Articular chondrocyte of knee joint (primary cell): ENCODE measurements around the gene TIMP3. TPM values are rescaled to one million over a fixed set of nuclear protein-coding genes. Genes with fewer than 3 reads are reported as not detected.

ENCODE experiments used
- total RNA-seq: library from RNA; depleted of rRNA; stranded (reverse); fragments of >200 nt; gene quantifications from 2 replicates; pipeline ENCODE4 v1.2.3, GENCODE V29; 2012

Gene TIMP3
- total RNA-seq: 91.9 and 120 TPM in 2 replicates

GRCh38 chr22:32801537-32802236 lies at the start of gene TIMP3:
TSS of gene TIMP3 (plus strand) at chr22:32801705. CDS start at chr22:32802002, 297 bp downstream.

